A549 (cell line): ENCODE results near the gene TMEM117. TPM values are rescaled to one million over a fixed set of nuclear protein-coding genes. Genes with fewer than 3 reads are reported as not detected.
"Not testable (repeated sequence)": the region's sequence is repeated elsewhere in the genome, so short reads cannot be mapped to it uniquely, and the experiment has no call there.

Experiments
- ATAC-seq, 2 experiments: fragments of 200-7000 bp in 1 of 2; fragments of >200 bp in 1 of 2; cut with Nextera tagmentation in 1 of 2; cut with Tn5 transposase in 1 of 2; 3 replicates each; pipeline versions ENCODE4 v1.8.0 to v1.9.1; 2018 to 2020; ENCODE audit warnings: mild to moderate bottlenecking in 1 of 2, moderate library complexity in 1 of 2
- CTCF ChIA-PET: fragments of 300-600 bp; sonication (Branson Sonifier 250); formaldehyde crosslinking; extraction: SDS; loops from one replicate; lab custom pipeline; 2021; ENCODE audit warnings: antibody characterized with exemption, inconsistent platforms; lab: Yijun Ruan, JAX
- POLR2A ChIA-PET: fragments of 350-600 bp; formaldehyde crosslinking; extraction: SDS; loops from one replicate; lab custom pipeline; 2021; ENCODE audit warnings: antibody characterized with exemption, inconsistent platforms; lab: Yijun Ruan, JAX
- DNase-seq, 2 experiments: peaks; one replicate each; pipeline versions ENCODE4 v3.0.0 to v3.0.0-alpha.2; 2011 to 2016; ENCODE audit warnings: low read depth in 1 of 2, low spot score in 1 of 2
- FAIRE-seq: peaks from 2 replicates; lab custom pipeline; 2011; peaks lifted over from hg19 to GRCh38; lab: Jason Lieb, UNC
- H3K27ac ChIP-seq, 2 experiments: fragments of >200 bp; sonication (Bioruptor Twin); formaldehyde crosslinking; 3 replicates each; pipeline ENCODE4 v1.5.1; 2016 to 2017
- H3K4me1 ChIP-seq: fragments of >200 bp; sonication (Bioruptor Twin); formaldehyde crosslinking; 3 replicates; pipeline ENCODE4 v1.6.1; 2016
- H3K4me2 ChIP-seq: fragments of >200 bp; sonication (Bioruptor Twin); formaldehyde crosslinking; 3 replicates; pipeline ENCODE4 v1.6.1; 2016
- H3K4me3 ChIP-seq: fragments of >200 bp; sonication (Bioruptor Twin); formaldehyde crosslinking; 3 replicates; pipeline ENCODE4 v1.5.1; 2016
- H3K9me3 ChIP-seq: fragments of >200 bp; sonication (Bioruptor Twin); formaldehyde crosslinking; 3 replicates; pipeline ENCODE4 v1.6.1; 2016
- BCL3 ChIP-seq: fragments of >200 bp; sonication (Bioruptor Twin); formaldehyde crosslinking; IDR thresholded peaks from 3 replicates; pipeline ENCODE4 v1.6.1; 2016
- CHD4 ChIP-seq: fragments of 200-600 bp; sonication (generic); IDR thresholded peaks from 2 replicates; pipeline ENCODE4 v1.6.1; 2016; ENCODE audit warnings: antibody characterized with exemption, mild to moderate bottlenecking, borderline replicate concordance
- E2F6 ChIP-seq: IDR thresholded peaks from 2 replicates; pipeline ENCODE4 v1.6.1; 2012; ENCODE audit warnings: low read depth, borderline replicate concordance
- EHF ChIP-seq: fragments of 250-450 bp; sonication (Bioruptor Pico); IDR thresholded peaks from 2 replicates; pipeline ENCODE4 v1.5.0; 2020; ENCODE audit warnings: mild to moderate bottlenecking
- EHMT2 ChIP-seq: fragments of 200-600 bp; sonication (generic); IDR thresholded peaks from 2 replicates; pipeline ENCODE4 v1.6.1; 2016; ENCODE audit warnings: antibody characterized with exemption, low read depth, mild to moderate bottlenecking, moderate library complexity
- ELK1 ChIP-seq: fragments of 150-350 bp; IDR thresholded peaks from 2 replicates; pipeline ENCODE4 v1.6.1; 2014; ENCODE audit warnings: low read depth, mild to moderate bottlenecking, low read length
- EP300 ChIP-seq, 2 experiments: fragments of >200 bp; sonication (Bioruptor Twin); formaldehyde crosslinking; IDR thresholded peaks; 2 replicates in 1 of 2; 3 replicates in 1 of 2; pipeline ENCODE4 v1.6.1; 2016 to 2017
- GATA3 ChIP-seq: IDR thresholded peaks from 2 replicates; pipeline ENCODE4 v1.6.1; 2012; ENCODE audit warnings: borderline replicate concordance
- HES2 ChIP-seq: fragments of >200 bp; sonication (Bioruptor Twin); formaldehyde crosslinking; IDR thresholded peaks from 2 replicates; pipeline ENCODE4 v1.6.1; 2016
- HMGXB4 ChIP-seq: fragments of 250-450 bp; sonication (Bioruptor Pico); IDR thresholded peaks from 2 replicates; pipeline ENCODE4 v1.5.0; 2021; ENCODE audit warnings: mild to moderate bottlenecking, moderate library complexity, borderline replicate concordance
- HOXB5 ChIP-seq: fragments of 250-450 bp; sonication (Bioruptor Pico); IDR thresholded peaks from 2 replicates; pipeline ENCODE4 v1.5.0; 2020; ENCODE audit warnings: mild to moderate bottlenecking, moderate library complexity
- JUN ChIP-seq, 2 experiments: fragments of >200 bp; sonication (Bioruptor Twin); formaldehyde crosslinking; IDR thresholded peaks; 2 replicates in 1 of 2; 3 replicates in 1 of 2; pipeline ENCODE4 v1.6.1; 2016 to 2017
- KDM1A ChIP-seq: fragments of 200-600 bp; sonication (generic); IDR thresholded peaks from 2 replicates; pipeline ENCODE4 v1.6.1; 2016; ENCODE audit warnings: low read depth, mild to moderate bottlenecking
- MAFK ChIP-seq: fragments of 450-650 bp; IDR thresholded peaks from 2 replicates; pipeline ENCODE4 v1.6.1; 2014; ENCODE audit not compliant: partially characterized antibody
- MAX ChIP-seq: IDR thresholded peaks from 2 replicates; pipeline ENCODE4 v1.6.1; 2012
- RARB ChIP-seq: fragments of 250-450 bp; sonication (Bioruptor Pico); IDR thresholded peaks from 2 replicates; pipeline ENCODE4 v1.8.0; 2021; ENCODE audit warnings: mild to moderate bottlenecking, moderate library complexity
- REST ChIP-seq: fragments of 200-600 bp; sonication (generic); IDR thresholded peaks from 2 replicates; pipeline ENCODE4 v1.6.1; 2016; ENCODE audit warnings: antibody characterized with exemption, mild to moderate bottlenecking, moderate library complexity
- SMC3 ChIP-seq: fragments of >200 bp; sonication (Bioruptor Twin); formaldehyde crosslinking; IDR thresholded peaks from 3 replicates; pipeline ENCODE4 v1.6.1; 2018; ENCODE audit warnings: inconsistent platforms
- ZC3H11A ChIP-seq: fragments of 450-650 bp; IDR thresholded peaks from 2 replicates; pipeline ENCODE4 v1.6.1; 2014; ENCODE audit warnings: antibody characterized with exemption, mild to moderate bottlenecking
- ZSCAN20 ChIP-seq: fragments of 250-450 bp; sonication (Bioruptor Pico); IDR thresholded peaks from 2 replicates; pipeline ENCODE4 v1.8.0; 2022; ENCODE audit warnings: mild to moderate bottlenecking, moderate library complexity
- WGBS: methylation state at CpG from one replicate; pipeline ENCODE4 v1.1.6; 2017; ENCODE audit errors: missing lambda C conversion rate; 5-methylcytosine and 5-hydroxymethylcytosine counted together
- polyA plus RNA-seq, 4 experiments: library from polyadenylated mRNA; depleted of rRNA in 3 of 4; stranded (reverse); fragments of >200 nt; fragmentation: RNase III in 1 of 4; extraction: RNeasy Plus Mini Kit Qiagen cat#74134 plus additional on column Dnase treatment in 1 of 4; gene quantifications; 2 replicates in 3 of 4; 3 replicates in 1 of 4; pipeline ENCODE4 v1.2.3, GENCODE V29; 2011 to 2017

TMEM117 gene
- polyA plus RNA-seq, 2 of the 4 experiments (the other 2 are of a cell fraction) = 2.1 to 4.6 TPM

- TF ChIP-seq HES2 = no peak
These were observed 539.8 kb downstream of the TMEM117 start (continued) for GRCh38 chr12:44375694-44376093.

- CTCF ChIA-PET = interaction anchor here (0.5 kb wide), 1 partner anchor 1319 kb away, joined by 3 read pairs; no protein-coding TSS in a partner anchor
- H3K4me3 ChIP-seq = no peak overlapping the region
- DNase-seq (no peak), ATAC-seq (no peak), FAIRE-seq (no peak)
- no peak for TF ChIP-seq GATA3
- no peak for TF ChIP-seq JUN (IDR thresholded peaks at IDR 0.05)
- no peak for TF ChIP-seq HOXB5 (CRISPR knock-in tag)
- no peak for TF ChIP-seq EHF (CRISPR knock-in tag)
- TF ChIP-seq ZC3H11A = no peak
- TF ChIP-seq CHD4 = no peak
- TF ChIP-seq EHMT2 = no peak
- no peak for TF ChIP-seq MAX
- TF ChIP-seq E2F6 = no peak
- TF ChIP-seq KDM1A = no peak
- no peak overlapping the region for H3K4me2 ChIP-seq
- WGBS = 65% methylated on average over 5 of the region's 5 CpGs
- H3K4me1 ChIP-seq = no peaks in the 10 kb centered on the region
- no peaks in the 10 kb centered on the region for H3K9me3 ChIP-seq
- H3K27ac ChIP-seq = no peak overlapping the region
- POLR2A ChIA-PET = no interaction called here
These were observed 541.7 kb downstream of the TMEM117 start for GRCh38 chr12:44377443-44378187.

GRCh38 chr12:44379113-44379512 lies 543.2 kb downstream of the TMEM117 start:
- FAIRE-seq, H3K9me3 ChIP-seq, H3K4me1 ChIP-seq, H3K27ac ChIP-seq, ATAC-seq, DNase-seq, H3K4me2 ChIP-seq, H3K4me3 ChIP-seq, POLR2A ChIA-PET: not testable (repeated sequence)
- CTCF ChIA-PET = interaction anchor here (1.4 kb wide), 1 partner anchor 11 kb away, joined by 3 read pairs; no protein-coding TSS in a partner anchor

- H3K27ac ChIP-seq = no peak overlapping the region
- FAIRE-seq = no peak
- H3K4me2 ChIP-seq = no peak overlapping the region
- no peaks in the 10 kb centered on the region for H3K4me1 ChIP-seq
- POLR2A ChIA-PET = no interaction called here
- CTCF ChIA-PET = interaction anchor here (1.4 kb wide), 1 partner anchor 10 kb away, joined by 3 read pairs; no protein-coding TSS in a partner anchor
- no peaks in the 10 kb centered on the region for H3K9me3 ChIP-seq
- no peak for DNase-seq
- WGBS = 30% methylated on average over 3 of the region's 3 CpGs
- ATAC-seq = no peak
- no peak overlapping the region for H3K4me3 ChIP-seq
- TF ChIP-seq EHF (CRISPR knock-in tag) (no peak), SMC3 (no peak), EP300 (IDR thresholded peaks at IDR 0.05) (no peak), BCL3 (no peak), MAFK (no peak), ELK1 (no peak), HMGXB4 (CRISPR knock-in tag) (no peak), RARB (CRISPR knock-in tag) (no peak), ZSCAN20 (CRISPR knock-in tag) (no peak), REST (no peak)
These were observed 544.0 kb downstream of the TMEM117 start for GRCh38 chr12:44379831-44380230.
